H9 (cell line): ENCODE results near the gene NR3C2. TPM values are rescaled to one million over a fixed set of nuclear protein-coding genes. Genes with fewer than 3 reads are reported as not detected.

ENCODE experiments used
- DNase-seq: peaks from one replicate; pipeline ENCODE4 v3.0.0-alpha.2; 2017
- H2AFZ ChIP-seq: one replicate; pipeline ENCODE4 v1.6.1; 2013; ENCODE audit warnings: mild to moderate bottlenecking, low read length, control low read depth, moderate library complexity
- H2AK5ac ChIP-seq: 2 replicates; pipeline ENCODE4 v1.6.1; 2013; ENCODE audit warnings: low read length, control low read depth, mixed read lengths; ENCODE audit not compliant: insufficient read length
- H2BK120ac ChIP-seq: one replicate; pipeline ENCODE4 v1.6.1; 2013; ENCODE audit warnings: low read depth, mild to moderate bottlenecking, low read length, control low read depth, inconsistent platforms; ENCODE audit not compliant: poor library complexity, severe bottlenecking
- H2BK12ac ChIP-seq: 2 replicates; pipeline ENCODE4 v1.6.1; 2013; ENCODE audit warnings: low read length, control low read depth, mixed read lengths, low read depth; ENCODE audit not compliant: insufficient read length
- H2BK15ac ChIP-seq: 2 replicates; pipeline ENCODE4 v1.6.1; 2013; ENCODE audit warnings: low read depth, low read length, control low read depth
- H2BK20ac ChIP-seq: one replicate; pipeline ENCODE4 v1.6.1; 2013; ENCODE audit warnings: low read depth, mild to moderate bottlenecking, low read length, control low read depth, inconsistent platforms; ENCODE audit not compliant: poor library complexity, severe bottlenecking
- H2BK5ac ChIP-seq: 2 replicates; pipeline ENCODE4 v1.6.1; 2013; ENCODE audit warnings: low read length, control low read depth, mixed read lengths; ENCODE audit not compliant: insufficient read length
- H3K14ac ChIP-seq: 2 replicates; pipeline ENCODE4 v1.6.1; 2013; ENCODE audit warnings: low read length, control low read depth; ENCODE audit not compliant: insufficient read depth
- H3K18ac ChIP-seq: 2 replicates; pipeline ENCODE4 v1.6.1; 2013; ENCODE audit warnings: low read depth, mild to moderate bottlenecking, mixed read lengths, low read length, control low read depth; ENCODE audit not compliant: insufficient read length
- H3K23ac ChIP-seq: 2 replicates; pipeline ENCODE4 v1.6.1; 2013; ENCODE audit warnings: low read length, control low read depth, mixed read lengths, low read depth; ENCODE audit not compliant: insufficient read length
- H3K23me2 ChIP-seq: 2 replicates; pipeline ENCODE4 v1.6.1; 2013; ENCODE audit warnings: low read depth, mild to moderate bottlenecking, mixed read lengths, low read length, control low read depth; ENCODE audit not compliant: insufficient read length, poor library complexity, severe bottlenecking
- H3K27ac ChIP-seq: 2 replicates; pipeline ENCODE4 v1.5.1; 2013; ENCODE audit warnings: low read length, control low read depth, mixed read lengths, low read depth; ENCODE audit not compliant: insufficient read length
- H3K27me3 ChIP-seq: 2 replicates; pipeline ENCODE4 v1.6.1; 2013; ENCODE audit warnings: low read length, control low read depth, inconsistent platforms; ENCODE audit not compliant: insufficient read depth
- H3K4ac ChIP-seq: 2 replicates; pipeline ENCODE4 v1.6.1; 2013; ENCODE audit warnings: low read depth, mild to moderate bottlenecking, control low read depth, inconsistent platforms, low read length, moderate library complexity
- H3K4me1 ChIP-seq: 2 replicates; pipeline ENCODE4 v1.6.1; 2013; ENCODE audit warnings: low read length, control low read depth, inconsistent platforms; ENCODE audit not compliant: insufficient read depth
- H3K4me2 ChIP-seq: 2 replicates; pipeline ENCODE4 v1.6.1; 2013; ENCODE audit warnings: low read length, control low read depth, mixed read lengths; ENCODE audit not compliant: insufficient read length, insufficient read depth
- H3K56ac ChIP-seq: 2 replicates; pipeline ENCODE4 v1.6.1; 2013; ENCODE audit warnings: low read depth, mild to moderate bottlenecking, mixed read lengths, low read length, control low read depth; ENCODE audit not compliant: insufficient read length
- H3K79me1 ChIP-seq: 2 replicates; pipeline ENCODE4 v1.6.1; 2013; ENCODE audit warnings: low read depth, mild to moderate bottlenecking, moderate library complexity, low read length, control low read depth, inconsistent platforms; ENCODE audit not compliant: insufficient read depth, poor library complexity, severe bottlenecking
- H3K79me2 ChIP-seq: 2 replicates; pipeline ENCODE4 v1.6.1; 2013; ENCODE audit warnings: low read length, control low read depth, inconsistent platforms; ENCODE audit not compliant: insufficient read depth
- H3K9ac ChIP-seq: 2 replicates; pipeline ENCODE4 v1.6.1; 2013; ENCODE audit warnings: low read length, control low read depth, mixed read lengths; ENCODE audit not compliant: insufficient read length; ENCODE audit errors: extremely low read depth
- H3K9me3 ChIP-seq: one replicate; pipeline ENCODE4 v1.6.1; 2013; ENCODE audit warnings: low read depth, low read length, inconsistent platforms; ENCODE audit not compliant: control insufficient read depth
- H3T11ph ChIP-seq: one replicate; pipeline ENCODE4 v1.6.1; 2013; ENCODE audit warnings: mild to moderate bottlenecking, low read length, control low read depth, inconsistent platforms
- H4K20me1 ChIP-seq: one replicate; pipeline ENCODE4 v1.6.1; 2013; ENCODE audit not compliant: control insufficient read depth, insufficient read length, insufficient read depth
- H4K5ac ChIP-seq: 2 replicates; pipeline ENCODE4 v1.6.1; 2013; ENCODE audit warnings: low read depth, mild to moderate bottlenecking, mixed read lengths, low read length, control low read depth; ENCODE audit not compliant: insufficient read length
- H4K8ac ChIP-seq: replicated peaks from 2 replicates; pipeline ENCODE4 v1.6.1; 2013; ENCODE audit warnings: low read length, control low read depth, mixed read lengths, low read depth; ENCODE audit not compliant: insufficient read length
- H4K91ac ChIP-seq: 2 replicates; pipeline ENCODE4 v1.6.1; 2013; ENCODE audit warnings: low read depth, mild to moderate bottlenecking, moderate library complexity, mixed read lengths, low read length, control low read depth; ENCODE audit not compliant: insufficient read length
- H3K27ac Mint-ChIP-seq, 3 experiments: 2 replicates in 2 of 3; 3 replicates in 1 of 3; pipeline ENCODE4 v1.8.0; 2020 to 2021; ENCODE audit warnings: mixed read lengths in 3 of 3, mild to moderate bottlenecking in 1 of 3, moderate library complexity in 1 of 3
- H3K27me3 Mint-ChIP-seq: 2 replicates; pipeline ENCODE4 v1.8.0; 2021; ENCODE audit warnings: low read depth, mild to moderate bottlenecking, moderate library complexity, mixed read lengths
- H3K36me3 Mint-ChIP-seq, 3 experiments: 2 replicates in 2 of 3; 3 replicates in 1 of 3; pipeline ENCODE4 v1.8.0; 2020 to 2021; ENCODE audit warnings: low read depth in 3 of 3, mixed read lengths in 3 of 3; ENCODE audit not compliant: insufficient read depth in 1 of 3
- H3K4me1 Mint-ChIP-seq, 2 experiments: 2 replicates each; pipeline ENCODE4 v1.8.0; 2020; ENCODE audit warnings: mixed read lengths in 2 of 2
- H3K4me3 Mint-ChIP-seq, 2 experiments: 2 replicates in 1 of 2; 3 replicates in 1 of 2; pipeline ENCODE4 v1.8.0; 2020 to 2021; ENCODE audit warnings: mild to moderate bottlenecking in 2 of 2, mixed read lengths in 2 of 2, moderate library complexity in 1 of 2
- H3K9me3 Mint-ChIP-seq, 2 experiments: 2 replicates in 1 of 2; 3 replicates in 1 of 2; pipeline ENCODE4 v1.8.0; 2020; ENCODE audit warnings: mild to moderate bottlenecking in 2 of 2, mixed read lengths in 2 of 2, moderate library complexity in 1 of 2
- WGBS: extraction: QIAGEN DNeasy Blood & Tissue Kit; methylation state at CpG from one replicate; pipeline ENCODE4 v1.1.7; 2013; ENCODE audit warnings: missing lambda C conversion rate, low lambda C conversion rate, mixed read lengths; ENCODE audit not compliant: insufficient read length; ENCODE audit errors: extremely low coverage; 5-methylcytosine and 5-hydroxymethylcytosine counted together
- total RNA-seq: library from RNA; stranded (reverse); gene quantifications from 2 replicates; pipeline ENCODE4 v1.2.1, GENCODE V29; 2021
- TF ChIP-seq, protein P1 (sequence below): fragments of 200-600 bp; sonication (generic); conservative IDR thresholded peaks from 3 replicates; pipeline ENCODE4 v1.8.0; 2021; ENCODE audit warnings: antibody characterized with exemption, mild to moderate bottlenecking

NR3C2 gene
- total RNA-seq, 1 experiment from 2014 or later = 1.4 TPM

DNA sequence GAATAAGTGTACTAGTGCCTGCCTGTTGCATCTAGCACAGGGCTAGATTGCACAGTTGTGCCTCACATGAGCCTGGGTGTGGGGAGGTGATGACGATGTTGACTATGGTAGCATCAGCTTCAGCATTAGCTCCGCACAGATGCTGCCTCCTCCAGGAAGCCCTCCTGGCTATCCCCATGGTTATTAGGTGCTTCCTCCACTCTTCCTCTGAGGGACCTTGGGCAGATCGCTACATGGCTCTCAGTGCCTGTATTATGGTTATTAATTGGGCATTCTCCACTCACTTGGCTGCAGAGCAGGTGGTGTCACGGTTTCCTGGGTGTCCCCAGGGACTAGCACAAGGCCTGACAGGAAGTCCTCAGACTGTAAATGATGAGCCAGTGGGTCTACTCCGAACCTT lies 384.7 kb downstream of the NR3C2 start:
- H3K23me2 ChIP-seq = no peaks in the 10 kb centered on the region
- no peak overlapping the region for H4K8ac ChIP-seq
- 0 out of 7 replicates have a peak overlapping the region, but pooled peaks of 1 of the 3 experiments have one; percentile 46 for H3K27ac Mint-ChIP-seq
- no peak overlapping the region for H3K18ac ChIP-seq
- H3K56ac ChIP-seq = no peak overlapping the region
- H3K23ac ChIP-seq = no peak overlapping the region
- TF ChIP-seq, protein P1, sequence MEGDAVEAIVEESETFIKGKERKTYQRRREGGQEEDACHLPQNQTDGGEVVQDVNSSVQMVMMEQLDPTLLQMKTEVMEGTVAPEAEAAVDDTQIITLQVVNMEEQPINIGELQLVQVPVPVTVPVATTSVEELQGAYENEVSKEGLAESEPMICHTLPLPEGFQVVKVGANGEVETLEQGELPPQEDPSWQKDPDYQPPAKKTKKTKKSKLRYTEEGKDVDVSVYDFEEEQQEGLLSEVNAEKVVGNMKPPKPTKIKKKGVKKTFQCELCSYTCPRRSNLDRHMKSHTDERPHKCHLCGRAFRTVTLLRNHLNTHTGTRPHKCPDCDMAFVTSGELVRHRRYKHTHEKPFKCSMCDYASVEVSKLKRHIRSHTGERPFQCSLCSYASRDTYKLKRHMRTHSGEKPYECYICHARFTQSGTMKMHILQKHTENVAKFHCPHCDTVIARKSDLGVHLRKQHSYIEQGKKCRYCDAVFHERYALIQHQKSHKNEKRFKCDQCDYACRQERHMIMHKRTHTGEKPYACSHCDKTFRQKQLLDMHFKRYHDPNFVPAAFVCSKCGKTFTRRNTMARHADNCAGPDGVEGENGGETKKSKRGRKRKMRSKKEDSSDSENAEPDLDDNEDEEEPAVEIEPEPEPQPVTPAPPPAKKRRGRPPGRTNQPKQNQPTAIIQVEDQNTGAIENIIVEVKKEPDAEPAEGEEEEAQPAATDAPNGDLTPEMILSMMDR = no peak
- H3K27me3 ChIP-seq = no peaks in the 10 kb centered on the region
- H2AK5ac ChIP-seq = no peak overlapping the region
- H3K79me2 ChIP-seq = no peaks in the 10 kb centered on the region
- peaks cover 5% of the 10 kb centered on the region; the same call in 1 of the 2 replicates for H3K4me1 ChIP-seq
- H3K14ac ChIP-seq = no peak overlapping the region
- no peaks in the 10 kb centered on the region for H3K9me3 Mint-ChIP-seq
- no peaks in the 10 kb centered on the region for H4K20me1 ChIP-seq
- no peak overlapping the region for H4K5ac ChIP-seq
- no peak overlapping the region for H3K9ac ChIP-seq
- no peak overlapping the region for H2BK120ac ChIP-seq
- no peak overlapping the region for H2BK20ac ChIP-seq
- no peak overlapping the region for H3K27ac ChIP-seq
- no peak overlapping the region for H4K91ac ChIP-seq
- H2AFZ ChIP-seq = no peak overlapping the region
- no peak overlapping the region for H2BK5ac ChIP-seq
- H3K4ac ChIP-seq = no peak overlapping the region
- H3K36me3 Mint-ChIP-seq = no peaks in the 10 kb centered on the region
- no peak overlapping the region for H2BK15ac ChIP-seq
- H3K9me3 ChIP-seq = no peaks in the 10 kb centered on the region
- no peak overlapping the region for H3T11ph ChIP-seq
- no peak overlapping the region for H2BK12ac ChIP-seq
- H3K27me3 Mint-ChIP-seq = no peaks in the 10 kb centered on the region
- no peak overlapping the region for H3K4me3 Mint-ChIP-seq
- H3K79me1 ChIP-seq = no peaks in the 10 kb centered on the region
- H3K4me2 ChIP-seq = no peak overlapping the region
- no peak for DNase-seq
- no CpG with 5 or more reads among the region's 5 CpGs for WGBS
- peaks cover 29 to 33% of the 10 kb centered on the region in 2 experiments for H3K4me1 Mint-ChIP-seq
